ENCODE measurements around the gene NCOA1. TPM values are rescaled to one million over a fixed set of nuclear protein-coding genes. Genes with fewer than 3 reads are reported as not detected.

Gene NCOA1
- total RNA-seq: 124 TPM

GRCh38 chr2:24490690-24491541 is at the start of gene NCOA1:
Gene NCOA1, plus strand, starts transcription at chr2:24491254. Its CDS starts 167,424 bp downstream, at chr2:24658678.

GRCh38 chr2:24792874-24793760 is 302.1 kb downstream of the NCOA1 start, which contains the start of the genes CENPO and PTRHD1:
Gene CENPO, plus strand, starts transcription at chr2:24793425. Its CDS starts 495 bp downstream, at chr2:24793920.
Gene PTRHD1, minus strand, starts transcription at chr2:24793391. Its CDS starts 14 bp downstream, at chr2:24793377.

Small RNAs within 50 kb of the gene (small RNA-seq; reads per million reads assigned to genes)
- gene RNA5SP88 (not detected), gene RNU6-936P (not detected)

Other genes with a start within 250 kb of the NCOA1 start
- gene ITSN2, start 130.7 kb upstream of the NCOA1 start, total RNA-seq: 31.6 TPM